DOHH2 (cell line): ENCODE measurements around the gene CR1L.

Experiments used
- CTCF ChIP-seq: fragments of 200-600 bp; sonication (generic); IDR thresholded peaks from one replicate; pipeline ENCODE4 v1.5.1; 2014; ENCODE audit warnings: antibody characterized with exemption, mild to moderate bottlenecking, low read depth, low read length; ENCODE audit not compliant: poor library complexity, severe bottlenecking
- EZH2phosphoT487 ChIP-seq: fragments of 200-600 bp; sonication (generic); IDR thresholded peaks from 2 replicates; pipeline ENCODE4 v1.6.1; 2017; ENCODE audit warnings: borderline replicate concordance, mild to moderate bottlenecking, antibody characterized with exemption, low read length, moderate library complexity, mixed read lengths

GRCh38 chr1:207605444-207606361 is 39.2 kb upstream of the CR1L start:
- TF ChIP-seq CTCF (no peak), EZH2phosphoT487 (no peak)
